PC-9 (cell line): ENCODE data around the gene OTUD4. TPM values are rescaled to one million over a fixed set of nuclear protein-coding genes. Genes with fewer than 3 reads are reported as not detected.

ENCODE experiments used
- BruUV-seq: library from RNA; stranded (reverse); fragments of 400-500 nt; replicated peaks from 2 replicates; lab custom pipeline; 2021; lab: Mats Ljungman, UMichigan
- CTCF ChIA-PET: fragments of 300-600 bp; sonication (Branson Sonifier 250); formaldehyde crosslinking; loops from one replicate; lab custom pipeline; 2022; ENCODE audit warnings: antibody characterized with exemption; lab: Charles Lee
- POLR2A ChIA-PET: fragments of 300-600 bp; sonication (Branson Sonifier 250); formaldehyde crosslinking; loops from one replicate; lab custom pipeline; 2022; ENCODE audit warnings: antibody characterized with exemption; ENCODE audit not compliant: unreplicated experiment; lab: Charles Lee
- DNase-seq, 2 experiments: peaks; one replicate each; pipeline versions ENCODE4 v3.0.0 to v3.0.0-alpha.2; 2015 to 2022; ENCODE audit warnings: mixed read lengths in 1 of 2
- H2AFZ ChIP-seq: fragments of 200-600 bp; sonication (generic); 2 replicates; pipeline ENCODE4 v1.8.1; 2017; ENCODE audit warnings: antibody characterized with exemption
- H3F3A ChIP-seq: fragments of 200-600 bp; sonication (generic); 2 replicates; pipeline ENCODE4 v1.8.1; 2017; ENCODE audit warnings: antibody characterized with exemption, mild to moderate bottlenecking, low read depth; ENCODE audit not compliant: insufficient read depth
- H3K27ac ChIP-seq: fragments of 200-600 bp; sonication (generic); 2 replicates; pipeline ENCODE4 v1.6.1; 2016; ENCODE audit warnings: mixed run types
- H3K27me3 ChIP-seq: fragments of 200-600 bp; sonication (generic); 2 replicates; pipeline ENCODE4 v1.6.1; 2016; ENCODE audit warnings: low read depth, mixed run types; ENCODE audit not compliant: insufficient read depth
- H3K36me3 ChIP-seq: fragments of 200-600 bp; sonication (generic); 2 replicates; pipeline ENCODE4 v1.6.1; 2016; ENCODE audit warnings: low read depth, mixed run types
- H3K4me1 ChIP-seq: fragments of 200-600 bp; sonication (generic); replicated peaks from 2 replicates; pipeline ENCODE4 v1.6.1; 2016; ENCODE audit warnings: mixed run types; ENCODE audit not compliant: insufficient read depth
- H3K4me2 ChIP-seq: fragments of 200-600 bp; sonication (generic); 2 replicates; pipeline ENCODE4 v1.6.1; 2017; ENCODE audit warnings: mixed run types
- H3K4me3 ChIP-seq: fragments of 200-600 bp; sonication (generic); 2 replicates; pipeline ENCODE4 v1.6.1; 2016; ENCODE audit warnings: mixed run types
- H3K79me2 ChIP-seq: fragments of 200-600 bp; sonication (generic); 2 replicates; pipeline ENCODE4 v1.6.1; 2017; ENCODE audit warnings: low read depth, mixed run types
- H3K9me2 ChIP-seq: fragments of 200-600 bp; sonication (generic); 2 replicates; pipeline ENCODE4 v1.8.1; 2017; ENCODE audit warnings: mild to moderate bottlenecking; ENCODE audit not compliant: insufficient read depth
- H3K9me3 ChIP-seq: fragments of 200-600 bp; sonication (generic); 2 replicates; pipeline ENCODE4 v1.8.1; 2016; ENCODE audit warnings: low read depth; ENCODE audit not compliant: insufficient read depth
- H4K20me1 ChIP-seq: fragments of 200-600 bp; sonication (generic); 2 replicates; pipeline ENCODE4 v1.8.1; 2017; ENCODE audit not compliant: insufficient read depth
- EZH2 ChIP-seq: fragments of 200-600 bp; sonication (generic); IDR thresholded peaks from 2 replicates; pipeline ENCODE4 v1.8.0; 2017; ENCODE audit warnings: antibody characterized with exemption, low read depth
- intact Hi-C: fragments of 100-400 bp; cut with micrococcal nuclease; formaldehyde crosslinking; loops from one replicate; pipeline ENCODE4 v1.10.0; 2022; ENCODE audit not compliant: unreplicated experiment
- total RNA-seq: library from RNA; stranded (reverse); gene quantifications from 2 replicates; pipeline ENCODE4 v1.2.3, GENCODE V29; 2021
- TF ChIP-seq, protein P1 (sequence below): fragments of 200-600 bp; sonication (generic); conservative IDR thresholded peaks from 2 replicates; pipeline ENCODE4 v1.6.1; 2017; ENCODE audit warnings: mixed run types, antibody characterized with exemption, mild to moderate bottlenecking, moderate library complexity

Gene OTUD4
- total RNA-seq, 1 experiment from 2014 or later: 43.5 TPM

DNA sequence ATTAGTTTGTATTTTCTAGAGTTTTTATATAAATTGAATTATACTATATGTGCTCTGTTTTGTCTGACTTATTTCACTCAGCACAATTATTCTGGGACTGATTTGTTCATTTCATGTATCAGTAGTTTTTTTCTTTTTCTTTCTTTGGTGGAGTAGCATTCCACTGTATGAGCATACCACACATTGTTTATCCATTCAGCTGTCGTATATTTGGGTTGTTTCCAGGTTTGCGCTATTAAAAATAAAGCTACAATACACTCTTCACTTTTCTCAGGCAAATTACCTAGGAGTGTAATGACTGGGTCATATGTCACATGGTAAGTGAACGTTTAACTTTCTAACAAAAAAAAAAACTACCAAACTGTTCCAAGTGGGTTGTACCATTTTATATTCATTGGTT, 9.6 kb upstream of the OTUD4 start:
- H3K4me3 ChIP-seq: no peak overlapping the region
- no peaks in the 10 kb centered on the region for H3K36me3 ChIP-seq
- no peak for DNase-seq
- no peaks in the 10 kb centered on the region for H4K20me1 ChIP-seq
- H3K27me3 ChIP-seq: no peaks in the 10 kb centered on the region
- H3K4me1 ChIP-seq: peaks cover 2% of the 10 kb centered on the region; the same call in 1 of the 2 replicates
- CTCF ChIA-PET: no interaction called here
- no peak overlapping the region for H2AFZ ChIP-seq
- H3F3A ChIP-seq: no peaks in the 10 kb centered on the region
- H3K9me2 ChIP-seq: no peaks in the 10 kb centered on the region
- POLR2A ChIA-PET: interaction anchor here (1.1 kb wide), 1 partner anchor 9 kb away, joined by 16 read pairs; no protein-coding TSS in a partner anchor
- BruUV-seq: no TSS peak
- intact Hi-C loops: no loop called here
- H3K4me2 ChIP-seq: no peak overlapping the region
- H3K79me2 ChIP-seq: no peaks in the 10 kb centered on the region
- no peak overlapping the region for H3K27ac ChIP-seq
- H3K9me3 ChIP-seq: no peaks in the 10 kb centered on the region
- TF ChIP-seq, protein P1, sequence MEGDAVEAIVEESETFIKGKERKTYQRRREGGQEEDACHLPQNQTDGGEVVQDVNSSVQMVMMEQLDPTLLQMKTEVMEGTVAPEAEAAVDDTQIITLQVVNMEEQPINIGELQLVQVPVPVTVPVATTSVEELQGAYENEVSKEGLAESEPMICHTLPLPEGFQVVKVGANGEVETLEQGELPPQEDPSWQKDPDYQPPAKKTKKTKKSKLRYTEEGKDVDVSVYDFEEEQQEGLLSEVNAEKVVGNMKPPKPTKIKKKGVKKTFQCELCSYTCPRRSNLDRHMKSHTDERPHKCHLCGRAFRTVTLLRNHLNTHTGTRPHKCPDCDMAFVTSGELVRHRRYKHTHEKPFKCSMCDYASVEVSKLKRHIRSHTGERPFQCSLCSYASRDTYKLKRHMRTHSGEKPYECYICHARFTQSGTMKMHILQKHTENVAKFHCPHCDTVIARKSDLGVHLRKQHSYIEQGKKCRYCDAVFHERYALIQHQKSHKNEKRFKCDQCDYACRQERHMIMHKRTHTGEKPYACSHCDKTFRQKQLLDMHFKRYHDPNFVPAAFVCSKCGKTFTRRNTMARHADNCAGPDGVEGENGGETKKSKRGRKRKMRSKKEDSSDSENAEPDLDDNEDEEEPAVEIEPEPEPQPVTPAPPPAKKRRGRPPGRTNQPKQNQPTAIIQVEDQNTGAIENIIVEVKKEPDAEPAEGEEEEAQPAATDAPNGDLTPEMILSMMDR: no peak
- TF ChIP-seq EZH2: no peak

- H3K27ac ChIP-seq: no peak overlapping the region
- no peaks in the 10 kb centered on the region for H3K36me3 ChIP-seq
- BruUV-seq: no TSS peak
- TF ChIP-seq EZH2: no peak
- TF ChIP-seq, protein P1: no peak
- no peak overlapping the region for H3K4me2 ChIP-seq
- CTCF ChIA-PET: no interaction called here
- H2AFZ ChIP-seq: no peak overlapping the region
- H3K79me2 ChIP-seq: no peaks in the 10 kb centered on the region
- no peaks in the 10 kb centered on the region for H3K9me3 ChIP-seq
- no peaks in the 10 kb centered on the region for H4K20me1 ChIP-seq
- H3K4me1 ChIP-seq: no peaks in the 10 kb centered on the region
- no peak overlapping the region for H3K4me3 ChIP-seq
- H3F3A ChIP-seq: no peaks in the 10 kb centered on the region
- no peaks in the 10 kb centered on the region for H3K9me2 ChIP-seq
- POLR2A ChIA-PET: interaction anchor here (0.5 to 0.6 kb wide), 2 partner anchors 383 to 418 kb away, joined by 7 to 9 read pairs; no protein-coding TSS in a partner anchor
- no peak for DNase-seq
- intact Hi-C loops: no loop called here
- no peaks in the 10 kb centered on the region for H3K27me3 ChIP-seq
These were observed 6.3 kb upstream of the OTUD4 start for GRCh38 chr4:145186729-145187128.

DNA sequence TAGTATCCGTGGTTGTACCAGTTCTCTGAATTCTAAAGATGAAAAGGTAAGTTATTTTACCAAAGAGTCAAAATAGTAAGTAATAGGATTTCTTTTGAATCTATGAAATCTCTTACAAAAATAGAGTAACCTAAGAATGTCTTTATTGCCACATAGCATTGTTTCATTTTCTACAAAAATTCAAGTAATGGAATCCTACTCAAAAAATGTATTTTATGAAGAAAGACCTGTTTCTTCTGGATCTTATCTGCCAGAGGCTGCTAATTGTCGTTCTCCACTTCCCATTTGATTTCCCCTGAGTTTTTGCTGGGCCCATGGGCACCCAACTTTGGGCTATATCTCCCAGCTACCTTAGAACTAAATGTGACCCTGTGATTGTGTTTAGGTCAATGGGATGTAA, 3.2 kb upstream of the OTUD4 start:
- POLR2A ChIA-PET: no interaction called here
- no peak for DNase-seq
- Histone ChIP-seq H4K20me1 (no peaks in the 10 kb centered on the region), H3K4me3 (no peak overlapping the region), H3F3A (peaks cover 6% of the 10 kb centered on the region; the same call in 1 of the 2 replicates), H3K9me3 (no peaks in the 10 kb centered on the region), H2AFZ (no peak overlapping the region), H3K36me3 (no peaks in the 10 kb centered on the region), H3K27me3 (no peaks in the 10 kb centered on the region), H3K9me2 (no peaks in the 10 kb centered on the region), H3K27ac (no peak overlapping the region), H3K79me2 (peaks cover 9% of the 10 kb centered on the region), H3K4me2 (no peak overlapping the region), H3K4me1 (0 out of 2 replicates have a peak, but pooled peaks cover 4% of the 10 kb centered on the region)
- intact Hi-C loops: no loop called here
- BruUV-seq: no TSS peak
- TF ChIP-seq EZH2: no peak
- TF ChIP-seq, protein P1: no peak
- CTCF ChIA-PET: no interaction called here
